IMR-90 (cell line): ENCODE data around the gene RASAL1. TPM values are rescaled to one million over a fixed set of nuclear protein-coding genes. Genes with fewer than 3 reads are reported as not detected.
A peak's percentile ranks its signal among the peaks of the same experiment; 100 is the strongest.

Experiments used
- ATAC-seq: fragments of 200-7000 bp; cut with Tn5 transposase; 2 replicates; pipeline ENCODE4 v1.9.1; 2020; ENCODE audit warnings: low read depth, mild to moderate bottlenecking, moderate library complexity
- BruUV-seq: library from RNA; stranded (reverse); fragments of 400-500 nt; replicated peaks from 2 replicates; lab custom pipeline; 2021; lab: Mats Ljungman, UMichigan
- CTCF ChIA-PET: fragments of 300-600 bp; formaldehyde crosslinking; extraction: SDS; loops from one replicate; lab custom pipeline; 2021; ENCODE audit warnings: antibody characterized with exemption; lab: Yijun Ruan, JAX
- POLR2A ChIA-PET: fragments of 300-600 bp; sonication (Branson Sonifier 250); formaldehyde crosslinking; loops from one replicate; lab custom pipeline; 2022; ENCODE audit warnings: antibody characterized with exemption; ENCODE audit not compliant: unreplicated experiment; lab: Charles Lee
- DNase-seq: peaks from one replicate; pipeline ENCODE4 v3.0.0; 2013
- H2AFZ ChIP-seq: replicated peaks from 2 replicates; pipeline ENCODE3; 2013; ENCODE audit warnings: low read length, mild to moderate bottlenecking; ENCODE audit not compliant: poor library complexity
- H2AK5ac ChIP-seq: 2 replicates; pipeline ENCODE4 v1.6.1; 2013; ENCODE audit warnings: low read depth, low read length, inconsistent platforms
- H2AK9ac ChIP-seq: replicated peaks from 2 replicates; pipeline ENCODE3; 2013; ENCODE audit warnings: mild to moderate bottlenecking, low read depth, low read length, moderate library complexity; ENCODE audit not compliant: poor library complexity
- H2BK120ac ChIP-seq: 2 replicates; pipeline ENCODE4 v1.6.1; 2013; ENCODE audit warnings: low read depth, low read length, inconsistent platforms
- H2BK15ac ChIP-seq: 3 replicates; pipeline ENCODE4 v1.6.1; 2013; ENCODE audit warnings: low read depth, low read length, inconsistent platforms
- H2BK20ac ChIP-seq: 2 replicates; pipeline ENCODE4 v1.6.1; 2013; ENCODE audit warnings: low read depth, mild to moderate bottlenecking, inconsistent platforms, low read length, moderate library complexity
- H2BK5ac ChIP-seq: 2 replicates; pipeline ENCODE4 v1.6.1; 2013; ENCODE audit warnings: mild to moderate bottlenecking, low read depth, low read length, inconsistent platforms; ENCODE audit not compliant: poor library complexity, severe bottlenecking
- H3K14ac ChIP-seq: replicated peaks from 2 replicates; pipeline ENCODE4 v1.6.1; 2013; ENCODE audit warnings: low read depth, low read length, inconsistent platforms
- H3K18ac ChIP-seq: 2 replicates; pipeline ENCODE4 v1.6.1; 2013; ENCODE audit warnings: low read depth, low read length, control low read depth
- H3K23ac ChIP-seq: 2 replicates; pipeline ENCODE4 v1.6.1; 2013; ENCODE audit warnings: low read depth, low read length, inconsistent platforms
- H3K27ac ChIP-seq: 2 replicates; pipeline ENCODE4 v1.5.1; 2013; ENCODE audit warnings: mild to moderate bottlenecking, control low read depth, low read length; ENCODE audit not compliant: insufficient read depth
- H3K27me3 ChIP-seq: 2 replicates; pipeline ENCODE4 v1.6.1; 2013; ENCODE audit warnings: low read length; ENCODE audit not compliant: control insufficient read depth, insufficient read depth
- H3K36me3 ChIP-seq: 2 replicates; pipeline ENCODE4 v1.6.1; 2013; ENCODE audit warnings: low read length, mixed read lengths; ENCODE audit not compliant: control insufficient read depth, insufficient read depth
- H3K4ac ChIP-seq: 2 replicates; pipeline ENCODE4 v1.6.1; 2013; ENCODE audit warnings: low read depth, low read length, inconsistent platforms
- H3K4me1 ChIP-seq: 2 replicates; pipeline ENCODE4 v1.6.1; 2013; ENCODE audit warnings: low read length, mixed read lengths; ENCODE audit not compliant: control insufficient read depth, insufficient read depth
- H3K4me2 ChIP-seq: 2 replicates; pipeline ENCODE4 v1.6.1; 2013; ENCODE audit warnings: low read depth, mild to moderate bottlenecking, control low read depth, low read length, moderate library complexity
- H3K4me3 ChIP-seq: 2 replicates; pipeline ENCODE4 v1.5.1; 2013; ENCODE audit warnings: low read depth, mild to moderate bottlenecking, control low read depth, low read length, moderate library complexity; ENCODE audit not compliant: insufficient read depth
- H3K56ac ChIP-seq: 2 replicates; pipeline ENCODE4 v1.6.1; 2013; ENCODE audit warnings: low read length, inconsistent platforms; ENCODE audit not compliant: insufficient read depth; ENCODE audit errors: extremely low read depth
- H3K79me1 ChIP-seq, 2 experiments: 2 replicates each; pipeline ENCODE4 v1.6.1; 2013; ENCODE audit warnings: low read length in 2 of 2, inconsistent platforms in 1 of 2, low read depth in 1 of 2
- H3K9ac ChIP-seq: 2 replicates; pipeline ENCODE4 v1.6.1; 2013; ENCODE audit warnings: low read depth, low read length, control low read depth
- H3K9me1 ChIP-seq: 2 replicates; pipeline ENCODE4 v1.6.1; 2013; ENCODE audit warnings: low read length, inconsistent platforms; ENCODE audit not compliant: insufficient read depth
- H3K9me3 ChIP-seq: 2 replicates; pipeline ENCODE4 v1.6.1; 2013; ENCODE audit warnings: low read length; ENCODE audit not compliant: control insufficient read depth, insufficient read depth
- H4K20me1 ChIP-seq: 2 replicates; pipeline ENCODE4 v1.6.1; 2013; ENCODE audit warnings: low read length, inconsistent platforms; ENCODE audit not compliant: insufficient read depth
- H4K5ac ChIP-seq: 2 replicates; pipeline ENCODE4 v1.6.1; 2013; ENCODE audit warnings: mild to moderate bottlenecking, low read depth, low read length, control low read depth
- H4K8ac ChIP-seq, 2 experiments: 2 replicates each; pipeline ENCODE4 v1.6.1; 2013; ENCODE audit warnings: low read depth in 2 of 2, low read length in 2 of 2, control low read depth in 1 of 2, inconsistent platforms in 1 of 2
- H4K91ac ChIP-seq: 2 replicates; pipeline ENCODE4 v1.6.1; 2013; ENCODE audit warnings: low read depth, low read length, inconsistent platforms; ENCODE audit not compliant: insufficient read depth
- BHLHE40 ChIP-seq: fragments of 150-350 bp; IDR thresholded peaks from 2 replicates; pipeline ENCODE4 v1.6.1; 2016; ENCODE audit warnings: mild to moderate bottlenecking, low read depth, low read length
- CHD1 ChIP-seq: IDR thresholded peaks from 2 replicates; pipeline ENCODE4 v1.6.1; 2012; ENCODE audit warnings: low read depth, low read length, improper control_type of control experiment
- CTCF ChIP-seq: conservative IDR thresholded peaks from 2 replicates; pipeline ENCODE4 v1.5.1; 2012; ENCODE audit warnings: mild to moderate bottlenecking, low read depth, low read length, improper control_type of control experiment
- ELK1 ChIP-seq: fragments of 150-350 bp; IDR thresholded peaks from 2 replicates; pipeline ENCODE4 v1.6.1; 2016; ENCODE audit warnings: low read depth, mild to moderate bottlenecking, low read length, moderate library complexity, borderline replicate concordance
- FOS ChIP-seq: fragments of 150-350 bp; IDR thresholded peaks from 2 replicates; pipeline ENCODE4 v1.6.1; 2016; ENCODE audit warnings: low read depth, low read length
- MAFK ChIP-seq: IDR thresholded peaks from 2 replicates; pipeline ENCODE4 v1.6.1; 2012; ENCODE audit warnings: low read depth, low read length, improper control_type of control experiment
- MAZ ChIP-seq: IDR thresholded peaks from 2 replicates; pipeline ENCODE4 v1.6.1; 2012; ENCODE audit warnings: low read depth, mild to moderate bottlenecking, low read length, improper control_type of control experiment, moderate library complexity, borderline replicate concordance
- MXI1 ChIP-seq: IDR thresholded peaks from 2 replicates; pipeline ENCODE4 v1.6.1; 2012; ENCODE audit warnings: low read depth, mild to moderate bottlenecking, low read length, moderate library complexity, borderline replicate concordance
- NFE2L2 ChIP-seq: fragments of 150-350 bp; IDR thresholded peaks from 2 replicates; pipeline ENCODE4 v1.6.1; 2016; ENCODE audit warnings: low read depth, mild to moderate bottlenecking, low read length
- POLR2A ChIP-seq: IDR thresholded peaks from 2 replicates; pipeline ENCODE4 v1.6.1; 2012; ENCODE audit warnings: mild to moderate bottlenecking, low read depth, low read length
- RAD21 ChIP-seq: IDR thresholded peaks from 2 replicates; pipeline ENCODE4 v1.6.1; 2012; ENCODE audit warnings: low read length, improper control_type of control experiment
- RCOR1 ChIP-seq: IDR thresholded peaks from 2 replicates; pipeline ENCODE4 v1.6.1; 2012; ENCODE audit warnings: mild to moderate bottlenecking, low read length, improper control_type of control experiment; ENCODE audit not compliant: insufficient replicate concordance
- RFX5 ChIP-seq: IDR thresholded peaks from 2 replicates; pipeline ENCODE4 v1.8.0; 2012; ENCODE audit warnings: low read depth, mild to moderate bottlenecking, low read length, moderate library complexity
- SMC3 ChIP-seq: fragments of 150-350 bp; IDR thresholded peaks from 2 replicates; pipeline ENCODE4 v1.6.1; 2016; ENCODE audit warnings: low read depth, mild to moderate bottlenecking, antibody characterized with exemption, low read length, moderate library complexity
- WGBS, 2 experiments: methylation state at CpG; one replicate each; pipeline versions ENCODE4 v1.1.5 to v1.1.7; 2013; ENCODE audit warnings: missing lambda C conversion rate in 2 of 2; ENCODE audit not compliant: insufficient read length in 1 of 2; ENCODE audit errors: extremely low coverage in 2 of 2; 5-methylcytosine and 5-hydroxymethylcytosine counted together
- dilution Hi-C: fragments of 300-500 bp; cut with HindIII; formaldehyde crosslinking; loops from one replicate; pipeline ENCODE4 v1.14.3; 2018; ENCODE audit warnings: low sequenced_read_pairs; ENCODE audit not compliant: unreplicated experiment
- in situ Hi-C: fragments of 300-500 bp; cut with MboI; formaldehyde crosslinking; loops from 3 replicates; pipeline ENCODE4 v1.14.3; 2019; ENCODE audit warnings: low sequenced_read_pairs, inconsistent platforms, mixed read lengths
- intact Hi-C: fragments of 100-400 bp; cut with micrococcal nuclease; formaldehyde crosslinking; loops from 2 replicates; pipeline ENCODE4 v1.10.0; 2022
- polyA plus RNA-seq, 3 experiments: library from polyadenylated mRNA; depleted of rRNA; stranded (reverse); fragments of >200 nt; gene quantifications; 2 replicates each; pipeline ENCODE4 v1.2.3, GENCODE V29; 2012; ENCODE audit warnings: low replicate concordance in 1 of 3
- total RNA-seq: library from RNA; depleted of rRNA; stranded (reverse); fragments of >200 nt; gene quantifications from 2 replicates; pipeline ENCODE4 v1.2.3, GENCODE V29; 2012
- TF ChIP-seq, protein P1 (sequence below): fragments of 150-350 bp; IDR thresholded peaks from 2 replicates; pipeline ENCODE4 v1.6.1; 2017; ENCODE audit warnings: mild to moderate bottlenecking, antibody characterized with exemption, low read length, low read depth

Gene RASAL1
- total and polyA plus RNA-seq, 2 of the 4 experiments (the other 2 are of a cell fraction), result not detected

DNA sequence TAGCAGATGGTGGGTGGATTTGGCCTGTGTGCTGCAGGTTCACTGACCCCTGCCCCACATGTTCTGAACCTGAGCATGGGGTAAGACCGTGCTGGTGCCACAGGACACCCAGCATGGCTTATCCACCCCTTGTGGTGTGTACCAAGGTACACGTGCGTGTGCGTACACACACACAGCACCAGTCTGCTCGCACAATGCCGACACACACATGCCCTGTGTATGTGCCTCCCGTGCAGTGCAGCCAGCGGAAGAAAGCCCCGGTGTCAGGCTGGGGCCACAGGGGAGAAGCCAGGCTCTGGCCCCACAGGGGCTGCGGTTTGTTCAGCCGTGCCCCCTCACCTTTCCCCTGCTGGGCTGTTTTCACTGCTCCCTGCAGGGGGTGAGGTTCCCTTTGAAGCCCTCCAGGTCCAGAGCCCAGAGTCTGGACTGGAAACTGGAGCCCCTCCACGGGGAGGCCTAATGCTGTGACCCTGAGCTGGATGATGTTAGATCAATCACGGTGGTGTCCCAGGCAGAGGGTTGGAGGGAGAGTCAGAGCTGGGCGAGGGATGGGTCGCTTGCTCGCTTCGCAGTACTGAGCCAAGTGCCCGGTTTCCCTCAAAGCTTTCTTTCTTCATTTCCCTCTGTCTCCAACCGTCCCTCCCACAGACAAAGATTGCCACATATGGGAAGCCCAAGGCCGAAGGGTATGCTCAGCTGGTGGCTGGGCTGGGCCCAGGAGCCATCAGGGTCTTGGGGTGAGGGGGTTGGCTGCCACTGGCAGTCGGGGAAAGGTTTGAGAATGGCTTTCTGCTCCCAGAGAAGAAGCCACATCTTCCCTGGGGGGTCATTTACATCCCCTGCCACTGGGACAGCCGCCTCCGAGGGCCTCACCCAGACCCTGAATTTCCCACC, 72.8 kb downstream of the RASAL1 start:
- Histone ChIP-seq H3K36me3 (no peaks in the 10 kb centered on the region), H3K23ac (no peak overlapping the region), H2BK5ac (no peak overlapping the region), H3K4ac (no peak overlapping the region), H3K27me3 (peaks cover 17% of the 10 kb centered on the region), H3K56ac (no peak overlapping the region), H2AK5ac (no peak overlapping the region), H4K5ac (no peak overlapping the region), H3K4me3 (no peak overlapping the region), H4K91ac (no peak overlapping the region), H2BK20ac (no peak overlapping the region), H3K14ac (no peak overlapping the region), H3K27ac (no peak overlapping the region), H2BK120ac (no peak overlapping the region), H3K9me1 (0 out of 2 replicates have a peak, but pooled peaks cover 2% of the 10 kb centered on the region), H2AFZ (peak overlapping the region; percentile 32), H3K4me1 (no peaks in the 10 kb centered on the region), H4K20me1 (no peaks in the 10 kb centered on the region), H3K9ac (no peak overlapping the region), H3K79me1 (no peaks in the 10 kb centered on the region), H3K9me3 (no peaks in the 10 kb centered on the region), H2BK15ac (no peak overlapping the region), H3K18ac (no peak overlapping the region), H3K4me2 (no peak overlapping the region), H2AK9ac (no peak overlapping the region), H4K8ac (no peak overlapping the region)
- intact Hi-C loops, result no loop called here
- ChIA-PET CTCF (no interaction called here), POLR2A (no interaction called here)
- no TSS peak for BruUV-seq
- WGBS, 2 experiments, result 64% methylated on average over 8 of the region's 23 CpGs; no CpG with 5 or more reads in 1 of the 2 experiments
- no peak for DNase-seq
- dilution Hi-C loops, result no loop called here
- no peak for ATAC-seq
- in situ Hi-C loops, result no loop called here
- TF ChIP-seq RCOR1, result no peak
- no peak for TF ChIP-seq MAZ
- no peak for TF ChIP-seq RAD21
- TF ChIP-seq POLR2A, result no peak
- TF ChIP-seq FOS, result no peak
- TF ChIP-seq BHLHE40, result no peak
- no peak for TF ChIP-seq NFE2L2
- no peak for TF ChIP-seq MXI1
- TF ChIP-seq, protein P1, sequence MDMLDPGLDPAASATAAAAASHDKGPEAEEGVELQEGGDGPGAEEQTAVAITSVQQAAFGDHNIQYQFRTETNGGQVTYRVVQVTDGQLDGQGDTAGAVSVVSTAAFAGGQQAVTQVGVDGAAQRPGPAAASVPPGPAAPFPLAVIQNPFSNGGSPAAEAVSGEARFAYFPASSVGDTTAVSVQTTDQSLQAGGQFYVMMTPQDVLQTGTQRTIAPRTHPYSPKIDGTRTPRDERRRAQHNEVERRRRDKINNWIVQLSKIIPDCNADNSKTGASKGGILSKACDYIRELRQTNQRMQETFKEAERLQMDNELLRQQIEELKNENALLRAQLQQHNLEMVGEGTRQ, result no peak
- no peak for TF ChIP-seq CHD1
- TF ChIP-seq ELK1, result no peak
- no peak for TF ChIP-seq SMC3
- no peak for TF ChIP-seq CTCF
- TF ChIP-seq RFX5, result no peak
- TF ChIP-seq MAFK, result no peak
